GM23248 (cell line): ENCODE results near the gene NEDD9.

Source experiments
- EZH2 ChIP-seq: fragments of 200-600 bp; sonication (generic); IDR thresholded peaks from 2 replicates; pipeline ENCODE4 v1.6.1; 2018; ENCODE audit warnings: antibody characterized with exemption, mild to moderate bottlenecking; ENCODE audit not compliant: insufficient read depth, poor library complexity, severe bottlenecking
- EZH2phosphoT487 ChIP-seq: fragments of 200-600 bp; sonication (generic); IDR thresholded peaks from 2 replicates; pipeline ENCODE4 v1.6.1; 2018; ENCODE audit warnings: antibody characterized with exemption, moderate library complexity, mild to moderate bottlenecking, low read depth; ENCODE audit not compliant: insufficient read depth

DNA sequence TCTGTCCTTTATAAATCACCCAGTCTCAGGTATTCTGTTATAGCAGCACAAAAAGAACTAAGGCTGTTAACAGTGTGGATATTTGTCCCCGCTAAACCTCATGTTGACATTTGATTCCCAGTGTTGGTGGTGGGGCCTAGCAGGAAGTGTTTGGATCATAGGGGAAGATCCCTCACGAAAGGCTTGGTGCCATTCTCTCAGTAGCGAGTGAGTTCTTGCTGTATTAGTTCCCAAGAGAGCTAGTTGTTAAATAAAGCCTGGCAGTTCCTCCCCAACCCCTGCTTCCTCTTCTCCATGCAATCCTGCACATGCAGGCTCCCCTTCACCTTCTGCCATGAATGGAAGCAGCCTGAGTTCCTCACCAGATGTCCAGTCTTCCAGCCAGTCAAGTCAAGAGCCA lies 91.2 kb downstream of the NEDD9 start:
- no peak for TF ChIP-seq EZH2phosphoT487
- no peak for TF ChIP-seq EZH2
